Lower lobe of right lung (tissue), 2 donors: ENCODE results near the gene PPP3CA. TPM values are rescaled to one million over a fixed set of nuclear protein-coding genes. Genes with fewer than 3 reads are reported as not detected.
A peak's percentile ranks its signal among the peaks of the same experiment; 100 is the strongest.

Source experiments
- ATAC-seq, 2 donors: fragments of 200-7000 bp; cut with Tn5 transposase; one replicate each; pipeline ENCODE4 v1.9.1; 2020 to 2022; ENCODE audit warnings: mild to moderate bottlenecking in 2 of 2, moderate library complexity in 2 of 2
- DNase-seq: peaks from one replicate; pipeline ENCODE4 v3.0.0-alpha.2; 2020
- H3K27ac ChIP-seq: fragments of 200-600 bp; one replicate; pipeline ENCODE4 v1.8.0; 2022
- H3K27me3 ChIP-seq: fragments of 200-600 bp; one replicate; pipeline ENCODE4 v1.8.0; 2022; ENCODE audit warnings: low read depth
- H3K36me3 ChIP-seq: fragments of 200-600 bp; one replicate; pipeline ENCODE4 v1.8.0; 2022; ENCODE audit warnings: mild to moderate bottlenecking
- H3K4me1 ChIP-seq: fragments of 200-600 bp; one replicate; pipeline ENCODE4 v1.8.0; 2022
- H3K4me3 ChIP-seq: fragments of 200-600 bp; one replicate; pipeline ENCODE4 v1.8.0; 2022; ENCODE audit warnings: mild to moderate bottlenecking
- H3K9me3 ChIP-seq: fragments of 200-600 bp; one replicate; pipeline ENCODE4 v1.8.0; 2022
- intact Hi-C: fragments of 100-400 bp; cut with DNase I; formaldehyde crosslinking; loops from one replicate; pipeline ENCODE4 v1.11.0; 2022
- total RNA-seq: library from RNA; stranded (reverse); fragmentation: NEBNext Ultra II Directional; extraction: Animal tissue kit (Norgen Biotek cat#: 25700); gene quantifications from one replicate; pipeline ENCODE4 v1.2.1, GENCODE V29; 2021
- TF ChIP-seq, protein P1 (sequence below): fragments of 200-600 bp; IDR thresholded peaks from one replicate; pipeline ENCODE4 v1.8.0; 2022; ENCODE audit warnings: antibody characterized with exemption, mild to moderate bottlenecking
- donor health status: DM: no; HTN: yes; CAD: no; lungs with severe emphysema.

The PPP3CA gene
- total RNA-seq, 1 donor from 2014 or later, result 50.2 TPM

DNA sequence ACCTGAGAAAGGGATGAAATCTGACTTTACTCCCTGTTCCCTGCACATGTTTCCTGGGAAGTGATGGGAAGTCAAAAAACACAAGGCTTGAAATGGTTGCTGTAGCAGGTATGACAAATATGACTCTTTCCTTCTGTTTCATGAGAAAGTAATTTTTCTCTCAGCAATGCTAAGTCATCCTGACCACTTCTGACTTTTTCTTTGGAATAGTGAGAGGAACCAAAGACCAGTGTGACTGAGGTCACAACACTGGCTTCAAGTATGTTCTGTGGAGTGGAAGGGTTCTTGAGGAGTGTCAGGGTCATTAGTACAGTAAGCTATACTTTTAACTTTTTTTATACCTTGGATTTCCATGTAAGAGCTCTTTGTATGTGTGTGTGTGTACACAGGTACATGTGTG is 225.3 kb downstream of the PPP3CA start:
- ATAC-seq (no peak), DNase-seq (no peak)
- no peak overlapping the region for H3K4me3 ChIP-seq
- intact Hi-C loops, result no loop called here
- no peak overlapping the region for H3K27ac ChIP-seq
- no peaks in the 10 kb centered on the region for H3K9me3 ChIP-seq
- no peaks in the 10 kb centered on the region for H3K27me3 ChIP-seq
- no peaks in the 10 kb centered on the region for H3K36me3 ChIP-seq
- TF ChIP-seq, protein P1, sequence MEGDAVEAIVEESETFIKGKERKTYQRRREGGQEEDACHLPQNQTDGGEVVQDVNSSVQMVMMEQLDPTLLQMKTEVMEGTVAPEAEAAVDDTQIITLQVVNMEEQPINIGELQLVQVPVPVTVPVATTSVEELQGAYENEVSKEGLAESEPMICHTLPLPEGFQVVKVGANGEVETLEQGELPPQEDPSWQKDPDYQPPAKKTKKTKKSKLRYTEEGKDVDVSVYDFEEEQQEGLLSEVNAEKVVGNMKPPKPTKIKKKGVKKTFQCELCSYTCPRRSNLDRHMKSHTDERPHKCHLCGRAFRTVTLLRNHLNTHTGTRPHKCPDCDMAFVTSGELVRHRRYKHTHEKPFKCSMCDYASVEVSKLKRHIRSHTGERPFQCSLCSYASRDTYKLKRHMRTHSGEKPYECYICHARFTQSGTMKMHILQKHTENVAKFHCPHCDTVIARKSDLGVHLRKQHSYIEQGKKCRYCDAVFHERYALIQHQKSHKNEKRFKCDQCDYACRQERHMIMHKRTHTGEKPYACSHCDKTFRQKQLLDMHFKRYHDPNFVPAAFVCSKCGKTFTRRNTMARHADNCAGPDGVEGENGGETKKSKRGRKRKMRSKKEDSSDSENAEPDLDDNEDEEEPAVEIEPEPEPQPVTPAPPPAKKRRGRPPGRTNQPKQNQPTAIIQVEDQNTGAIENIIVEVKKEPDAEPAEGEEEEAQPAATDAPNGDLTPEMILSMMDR, result no peak
- no peaks in the 10 kb centered on the region for H3K4me1 ChIP-seq

DNA sequence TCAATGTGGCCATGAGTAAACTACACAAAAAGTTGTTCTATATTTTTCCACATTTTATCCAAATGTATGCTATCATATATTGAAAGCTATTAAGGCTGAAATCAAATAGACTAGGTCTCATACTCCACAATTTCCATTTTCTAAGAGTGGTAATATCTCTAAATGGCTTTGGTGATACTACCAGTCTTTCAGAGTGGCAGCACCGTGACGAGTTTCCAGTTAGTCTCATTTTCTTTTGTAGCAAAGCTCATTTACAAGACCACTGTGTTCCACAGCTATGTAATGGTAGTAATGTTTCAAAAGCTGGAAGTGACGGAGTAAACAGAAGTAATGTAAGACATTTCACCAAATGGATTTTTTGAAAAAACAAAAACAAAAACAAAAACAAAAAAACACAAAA is 228.2 kb downstream of the PPP3CA start:
- Histone ChIP-seq H3K27ac (no peak overlapping the region), H3K4me3 (no peak overlapping the region), H3K36me3 (no peaks in the 10 kb centered on the region), H3K27me3 (no peaks in the 10 kb centered on the region), H3K4me1 (peaks cover 7% of the 10 kb centered on the region), H3K9me3 (no peaks in the 10 kb centered on the region)
- TF ChIP-seq, protein P1, result no peak
- intact Hi-C loops, result no loop called here
- DNase-seq, result no peak
- no peak for ATAC-seq

DNA sequence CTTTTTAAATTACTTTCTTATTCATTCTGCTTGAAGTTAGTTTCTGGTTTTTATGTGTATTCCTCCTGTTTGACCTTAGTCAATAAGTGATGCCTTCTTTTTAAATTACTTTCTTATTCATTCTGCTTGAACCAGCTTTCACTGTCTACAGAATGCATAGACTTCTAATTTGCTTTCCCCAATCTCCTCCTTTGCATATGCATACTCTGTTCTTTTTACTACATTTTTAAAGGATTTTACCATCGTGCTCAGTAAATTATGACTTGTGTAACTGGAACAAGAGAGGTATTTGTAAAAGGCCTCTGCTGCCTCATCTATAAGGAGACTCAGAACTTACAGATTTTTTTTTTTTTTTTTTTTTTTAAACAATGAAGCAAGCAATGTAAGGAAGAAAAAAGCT is 228.7 kb downstream of the PPP3CA start:
- Histone ChIP-seq H3K9me3 (no peaks in the 10 kb centered on the region), H3K4me1 (peaks cover 7% of the 10 kb centered on the region), H3K27me3 (no peaks in the 10 kb centered on the region), H3K36me3 (no peaks in the 10 kb centered on the region), H3K4me3 (no peak overlapping the region), H3K27ac (no peak overlapping the region)
- no peak for ATAC-seq
- no peak for DNase-seq
- intact Hi-C loops, result no loop called here
- TF ChIP-seq, protein P1, result no peak

DNA sequence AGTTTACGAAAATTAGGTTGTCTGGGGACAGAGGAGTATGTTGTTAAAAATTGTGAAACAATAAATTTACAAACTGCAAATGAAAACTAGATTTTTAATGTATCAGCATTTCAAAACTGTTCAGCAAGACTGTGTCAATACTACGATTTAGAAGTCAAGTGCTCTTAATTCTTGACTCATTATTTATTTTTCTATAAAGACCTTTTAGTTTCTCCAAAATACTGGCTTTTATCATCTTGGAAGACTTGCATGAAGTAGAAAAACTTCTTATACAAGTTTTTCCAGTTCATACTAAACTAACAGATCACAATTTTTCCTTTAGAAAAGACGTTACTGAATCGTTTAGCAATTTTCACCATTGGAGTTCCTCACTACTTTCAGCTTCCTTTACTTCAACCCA is 231.4 kb downstream of the PPP3CA start:
- Histone ChIP-seq H3K4me3 (no peak overlapping the region), H3K9me3 (no peaks in the 10 kb centered on the region), H3K27ac (no peak overlapping the region), H3K36me3 (no peaks in the 10 kb centered on the region), H3K27me3 (no peaks in the 10 kb centered on the region), H3K4me1 (peaks cover 7% of the 10 kb centered on the region)
- TF ChIP-seq, protein P1, result no peak
- ATAC-seq (peak in 1 of 2 donors; percentile 90), DNase-seq (no peak)
- intact Hi-C loops, result no loop called here

DNA sequence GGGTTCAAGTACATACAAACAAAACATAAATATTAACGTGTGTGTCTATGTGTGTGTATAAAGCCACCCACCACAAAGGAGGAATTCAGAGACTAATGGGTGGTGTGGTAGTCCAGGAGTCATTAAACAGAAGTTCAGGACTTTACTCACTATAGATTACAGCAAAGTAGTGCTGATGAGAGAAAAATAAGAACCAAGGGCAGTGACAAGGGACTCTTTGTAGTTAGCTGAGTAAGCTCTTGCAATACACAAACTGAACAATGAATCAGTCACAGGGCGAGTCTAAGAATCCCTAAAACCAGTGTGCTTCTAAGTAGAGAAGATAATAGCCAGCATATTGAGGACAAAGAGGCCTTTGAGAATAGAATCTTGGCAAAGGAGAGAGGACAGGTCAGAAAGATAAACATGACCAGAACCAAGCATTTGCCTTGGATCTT is 232.4 kb downstream of the PPP3CA start:
- TF ChIP-seq, protein P1, result no peak
- intact Hi-C loops, result no loop called here
- H3K4me1 ChIP-seq, result peaks cover 7% of the 10 kb centered on the region
- no peaks in the 10 kb centered on the region for H3K36me3 ChIP-seq
- H3K9me3 ChIP-seq, result no peaks in the 10 kb centered on the region
- no peak overlapping the region for H3K4me3 ChIP-seq
- H3K27me3 ChIP-seq, result no peaks in the 10 kb centered on the region
- ATAC-seq (peak; percentile 27 to 50), DNase-seq (no peak)
- no peak overlapping the region for H3K27ac ChIP-seq
